ENCODE data around the gene CIB2. TPM values are rescaled to one million over a fixed set of nuclear protein-coding genes. Genes with fewer than 3 reads are reported as not detected.
A peak's percentile ranks its signal among the peaks of the same experiment; 100 is the strongest.
"Not testable (repeated sequence)": the region's sequence is repeated elsewhere in the genome, so short reads cannot be mapped to it uniquely, and the experiment has no call there.

The CIB2 gene
- 15.9 TPM for total RNA-seq

GRCh38 chr15:78131295-78132061 is at the start of gene CIB2:
TSS of gene CIB2 (minus strand) at chr15:78131445. CDS start at chr15:78131215, 230 bp downstream.
- DNase-seq (ENCODE audit: low spot score) = peak; percentile 74

DNA sequence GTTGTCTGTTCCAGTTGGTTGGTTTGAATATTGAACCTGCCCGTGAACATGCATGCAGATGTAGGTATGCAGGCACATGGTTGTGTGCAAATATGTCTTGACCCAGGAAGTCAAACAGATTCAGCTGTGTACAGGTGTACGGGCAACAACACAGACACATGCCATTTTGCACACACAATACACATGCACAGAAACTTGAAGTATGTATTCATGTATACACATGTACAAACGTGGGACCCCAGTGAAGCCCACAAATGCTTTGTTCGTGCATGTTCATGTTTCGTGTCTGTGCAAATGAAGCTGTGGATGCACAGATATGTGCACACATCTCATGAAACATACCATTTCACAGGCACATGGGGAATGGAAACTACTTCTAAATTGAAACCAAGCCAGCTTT is 48.7 kb upstream of the CIB2 start:
- peak; percentile 8 for DNase-seq (ENCODE audit: low spot score)

- peak; percentile 34 for DNase-seq (ENCODE audit: low spot score)
Measured at GRCh38 chr15:78179286-78179840, 48.1 kb upstream of the CIB2 start.

DNA sequence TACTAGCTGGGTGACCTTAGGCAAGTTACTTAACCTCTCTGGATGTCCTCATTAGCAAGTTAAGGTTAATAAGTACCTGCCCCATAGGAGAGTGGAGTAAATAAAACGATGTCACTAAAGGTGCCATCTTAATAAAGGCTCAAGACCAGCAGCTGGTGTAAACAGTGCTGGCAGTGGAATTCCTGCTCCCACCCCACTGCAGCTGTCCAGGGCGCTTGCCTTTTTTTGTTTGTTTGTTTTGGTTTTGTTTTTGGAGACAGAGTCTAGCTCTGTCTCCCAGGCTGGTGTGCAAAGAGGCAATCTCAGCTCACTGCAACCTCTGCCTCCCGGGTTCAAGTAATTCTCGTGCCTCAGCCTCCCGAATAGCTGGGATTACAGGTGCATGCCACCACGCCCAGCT is 46.8 kb upstream of the CIB2 start:
- DNase-seq (ENCODE audit: low spot score) = no peak

- DNase-seq (ENCODE audit: low spot score) = peak; percentile 51
Measured at GRCh38 chr15:78177447-78177873, 46.2 kb upstream of the CIB2 start.

GRCh38 chr15:78175330-78175729 is 44.1 kb upstream of the CIB2 start:
- DNase-seq (ENCODE audit: low spot score) = peak; percentile 36

DNA sequence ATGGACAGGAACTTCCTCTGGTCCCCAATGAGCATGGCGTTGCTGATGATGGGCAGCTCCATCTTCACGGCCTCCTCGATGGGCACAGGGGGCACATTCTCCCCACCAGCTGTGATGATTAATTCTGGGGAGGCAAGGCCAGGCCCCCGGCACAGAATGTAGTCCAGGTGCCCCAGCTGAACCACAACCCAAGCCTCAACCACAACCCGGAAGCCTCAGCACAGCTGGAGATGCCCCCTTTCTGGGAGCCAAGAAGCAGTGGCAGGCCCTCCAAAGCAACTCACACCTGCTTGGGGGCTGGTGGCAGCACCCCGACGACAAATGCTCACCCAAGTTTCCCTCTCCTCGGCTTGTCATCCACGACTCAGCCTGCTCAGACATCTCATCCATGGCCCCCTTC is 43.2 kb upstream of the CIB2 start:
- DNase-seq (ENCODE audit: low spot score) = no peak

DNA sequence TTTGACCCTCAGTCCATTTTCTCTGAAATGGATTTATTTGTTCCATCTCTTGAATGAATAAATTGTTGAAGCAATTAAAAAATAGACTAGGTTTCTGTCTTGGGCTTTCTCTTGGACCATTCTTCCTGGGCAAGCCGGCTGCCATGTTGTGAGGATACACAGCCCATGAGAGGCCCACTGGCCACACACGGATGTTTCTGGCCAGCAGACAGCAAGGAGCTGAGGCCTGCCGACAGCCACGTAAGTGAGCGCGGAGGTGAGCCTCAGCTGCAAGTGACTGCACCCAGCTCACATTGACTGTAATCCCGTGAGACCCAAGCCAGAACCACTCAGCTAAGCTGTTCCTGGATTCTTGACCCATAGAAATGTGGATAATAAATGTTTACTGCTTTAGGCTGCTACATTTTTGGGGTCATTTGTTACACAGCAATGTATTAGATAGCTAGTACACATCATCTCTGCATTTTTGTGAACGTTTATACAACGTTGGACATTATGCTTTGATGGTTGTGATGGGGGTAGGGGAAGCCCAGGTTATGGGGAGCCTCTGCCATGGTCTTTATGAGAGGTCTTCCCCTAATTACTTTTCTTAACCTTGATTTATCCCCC is 40.7 kb upstream of the CIB2 start:
- DNase-seq (ENCODE audit: low spot score) = peak; percentile 22

- DNase-seq (ENCODE audit: low spot score) = peak; percentile 22
Measured at GRCh38 chr15:78170848-78171773, 39.9 kb upstream of the CIB2 start.

DNA sequence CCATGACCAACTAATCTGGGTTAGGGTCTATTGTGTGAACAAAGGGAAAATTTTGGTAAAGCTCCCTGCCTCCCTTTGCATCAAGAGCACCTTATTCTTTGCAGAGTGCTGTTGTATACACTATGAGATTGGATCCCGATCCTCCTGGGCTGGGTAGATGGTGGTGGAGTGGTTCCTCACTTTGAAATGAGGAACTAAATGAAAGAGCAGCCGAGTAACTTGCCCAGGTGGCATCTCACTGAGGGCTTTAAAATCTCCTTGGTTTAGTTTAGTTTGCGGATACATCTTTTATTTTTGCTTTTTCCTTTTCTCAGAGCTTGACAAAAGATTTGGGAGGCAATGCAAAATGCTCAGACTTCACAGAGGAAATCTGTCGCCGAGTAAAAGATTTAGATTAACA is 37.4 kb upstream of the CIB2 start:
- peak; percentile 13 for DNase-seq (ENCODE audit: low spot score)

- peak; percentile 6 for DNase-seq (ENCODE audit: low spot score)
Measured at GRCh38 chr15:78167227-78167888, 36.1 kb upstream of the CIB2 start.

- no peak for DNase-seq (ENCODE audit: low spot score)
Measured at GRCh38 chr15:78164010-78164409, 32.8 kb upstream of the CIB2 start.

DNA sequence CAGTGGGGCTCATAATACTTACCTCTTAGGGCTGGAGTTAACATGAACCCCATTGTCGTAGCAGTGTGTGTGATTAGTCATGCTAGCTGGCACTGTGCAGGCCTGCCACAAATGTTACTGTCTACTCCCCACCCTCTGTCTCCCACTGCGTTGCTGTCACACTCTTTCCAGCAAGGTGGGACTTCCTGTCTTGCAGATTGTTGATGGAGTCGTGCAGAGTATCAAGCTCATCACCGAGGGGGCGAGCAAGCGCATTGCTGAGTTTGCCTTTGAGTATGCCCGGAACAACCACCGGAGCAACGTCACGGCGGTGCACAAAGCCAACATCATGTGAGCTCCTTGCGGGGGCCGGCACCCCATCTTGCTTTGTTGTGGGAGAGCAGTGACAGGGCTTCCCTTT is 30.8 kb upstream of the CIB2 start:
- peak; percentile 32 for DNase-seq (ENCODE audit: low spot score)

DNA sequence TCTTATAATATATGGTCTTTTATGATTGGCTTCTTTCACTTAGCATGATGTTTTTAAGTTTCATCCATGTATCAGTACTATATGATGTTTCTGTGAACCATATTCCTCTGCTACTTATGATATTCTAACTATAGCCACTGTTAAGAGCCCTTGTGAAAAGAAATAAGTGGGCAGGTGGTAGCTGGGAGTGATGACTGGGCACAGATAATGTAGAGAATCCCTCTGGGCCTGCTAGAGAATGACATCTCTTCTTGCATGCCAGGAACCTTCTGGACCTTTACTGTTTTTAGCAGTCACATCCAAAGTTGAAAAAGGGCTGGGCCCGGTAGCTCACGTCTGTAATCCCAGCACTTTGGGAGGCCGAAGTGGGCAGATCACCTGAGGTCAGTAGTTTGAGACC is 28.1 kb upstream of the CIB2 start:
- no peak for DNase-seq (ENCODE audit: low spot score)

DNA sequence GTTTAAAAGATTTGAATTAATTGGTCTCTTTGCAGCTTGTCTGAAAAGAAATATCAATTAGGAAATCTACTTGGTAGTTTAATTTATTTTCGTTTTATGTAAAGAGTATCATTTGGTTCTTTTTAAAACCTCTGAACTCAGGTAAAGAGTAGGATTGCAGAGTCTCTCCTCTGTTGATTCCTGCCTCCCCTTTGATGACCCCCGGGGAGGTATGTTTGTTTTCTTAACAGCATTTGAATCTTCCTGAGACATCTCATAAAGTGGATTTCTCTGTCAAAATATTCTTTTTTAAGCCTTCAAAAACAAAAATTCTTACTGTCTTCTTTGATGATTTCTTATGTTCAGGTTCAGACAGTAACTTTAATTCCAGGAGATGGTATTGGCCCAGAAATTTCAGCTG is 26.0 kb upstream of the CIB2 start:
- DNase-seq (ENCODE audit: low spot score) = no peak

GRCh38 chr15:78156653-78157052 is 25.4 kb upstream of the CIB2 start:
- no peak for DNase-seq (ENCODE audit: low spot score)

DNA sequence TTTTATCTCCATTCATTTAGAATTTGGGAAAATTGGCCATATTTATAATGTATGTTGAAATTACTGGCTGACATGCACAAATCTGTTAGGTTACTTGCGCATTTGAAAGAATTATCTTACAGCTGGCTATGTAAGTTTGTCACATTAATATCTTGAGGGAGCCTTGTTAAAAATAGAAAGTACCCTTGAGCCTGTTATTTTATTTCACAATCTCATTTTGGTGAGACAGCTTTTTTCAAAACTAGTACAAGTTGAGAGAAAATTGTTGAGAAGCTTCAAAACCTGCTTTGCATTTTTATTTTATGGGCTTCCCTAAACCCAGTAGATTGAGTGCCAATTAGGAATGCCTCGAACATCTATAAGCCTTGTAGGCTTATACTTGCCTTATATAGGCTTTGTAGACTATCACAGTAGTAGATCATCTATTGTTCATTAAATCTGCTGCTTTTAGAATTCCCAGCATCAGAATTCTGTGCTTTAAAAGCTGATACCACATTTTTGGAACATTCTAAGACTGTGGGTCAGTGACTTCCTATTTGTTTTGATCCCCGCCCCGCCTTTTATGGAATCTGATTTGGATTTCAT is 24.2 kb upstream of the CIB2 start:
- DNase-seq (ENCODE audit: low spot score) = no peak

GRCh38 chr15:78154955-78155354 is 23.7 kb upstream of the CIB2 start:
- DNase-seq (ENCODE audit: low spot score) = no peak

- not testable (repeated sequence) for DNase-seq (ENCODE audit: low spot score)
Measured at GRCh38 chr15:78151075-78151474, 19.8 kb upstream of the CIB2 start.

- DNase-seq (ENCODE audit: low spot score) = no peak
Measured at GRCh38 chr15:78149805-78150751, 18.8 kb upstream of the CIB2 start.

Data from ureter (tissue), 1 donor.